Osteocyte (in vitro differentiated cells): ENCODE data around the gene FIBCD1. TPM values are rescaled to one million over a fixed set of nuclear protein-coding genes. Genes with fewer than 3 reads are reported as not detected.

Experiments
- DNase-seq: peaks from one replicate; pipeline ENCODE4 v3.0.0; 2021; ENCODE audit warnings: mixed read lengths; ENCODE audit not compliant: unreplicated experiment; ENCODE audit errors: extremely low spot score
- H3K27ac Mint-ChIP-seq: one replicate; pipeline ENCODE4 v1.8.0; 2021; ENCODE audit warnings: mild to moderate bottlenecking, mixed read lengths; ENCODE audit not compliant: unreplicated experiment
- H3K27me3 Mint-ChIP-seq: one replicate; pipeline ENCODE4 v1.8.0; 2021; ENCODE audit warnings: mixed read lengths; ENCODE audit not compliant: unreplicated experiment
- H3K36me3 Mint-ChIP-seq: one replicate; pipeline ENCODE4 v1.8.0; 2021; ENCODE audit warnings: mixed read lengths; ENCODE audit not compliant: unreplicated experiment
- H3K4me1 Mint-ChIP-seq: one replicate; pipeline ENCODE4 v1.8.0; 2021; ENCODE audit warnings: mixed read lengths; ENCODE audit not compliant: unreplicated experiment
- H3K4me3 Mint-ChIP-seq: one replicate; pipeline ENCODE4 v1.8.0; 2021; ENCODE audit warnings: mild to moderate bottlenecking, moderate library complexity, mixed read lengths; ENCODE audit not compliant: unreplicated experiment
- H3K9me3 Mint-ChIP-seq: one replicate; pipeline ENCODE4 v1.8.0; 2021; ENCODE audit warnings: mixed read lengths; ENCODE audit not compliant: unreplicated experiment
- CTCF ChIP-seq: fragments of 200-600 bp; sonication (generic); IDR thresholded peaks from 2 replicates; pipeline ENCODE4 v1.5.0; 2021; ENCODE audit warnings: antibody characterized with exemption, mild to moderate bottlenecking, moderate library complexity
- total RNA-seq: library from RNA; stranded (reverse); gene quantifications from 2 replicates; pipeline ENCODE4 v1.2.1, GENCODE V29; 2021

Gene FIBCD1
- total RNA-seq, 1 donor from 2014 or later: 18.2 TPM

GRCh38 chr9:130982636-130983358, 43.8 kb upstream of the FIBCD1 start:
- no peaks in the 10 kb centered on the region for H3K4me1 Mint-ChIP-seq
- no peak overlapping the region for H3K4me3 Mint-ChIP-seq
- no peak overlapping the region for H3K27ac Mint-ChIP-seq
- TF ChIP-seq CTCF: no peak
- peaks cover 20% of the 10 kb centered on the region for H3K27me3 Mint-ChIP-seq
- DNase-seq: no peak
- no peaks in the 10 kb centered on the region for H3K9me3 Mint-ChIP-seq
- H3K36me3 Mint-ChIP-seq: no peaks in the 10 kb centered on the region

GRCh38 chr9:130981756-130982137, 42.7 kb upstream of the FIBCD1 start:
- DNase-seq: no peak
- Mint-ChIP-seq H3K27ac (no peak overlapping the region), H3K4me1 (no peaks in the 10 kb centered on the region), H3K9me3 (no peaks in the 10 kb centered on the region), H3K27me3 (peaks cover 17% of the 10 kb centered on the region), H3K4me3 (no peak overlapping the region), H3K36me3 (no peaks in the 10 kb centered on the region)
- TF ChIP-seq CTCF: no peak

GRCh38 chr9:130981002-130981755, 42.1 kb upstream of the FIBCD1 start:
- peaks cover 17% of the 10 kb centered on the region for H3K27me3 Mint-ChIP-seq
- H3K9me3 Mint-ChIP-seq: no peaks in the 10 kb centered on the region
- H3K4me3 Mint-ChIP-seq: no peak overlapping the region
- DNase-seq: no peak
- no peak overlapping the region for H3K27ac Mint-ChIP-seq
- H3K4me1 Mint-ChIP-seq: no peaks in the 10 kb centered on the region
- no peak for TF ChIP-seq CTCF
- no peaks in the 10 kb centered on the region for H3K36me3 Mint-ChIP-seq

- Mint-ChIP-seq H3K27ac (no peak overlapping the region), H3K9me3 (no peaks in the 10 kb centered on the region), H3K4me3 (no peak overlapping the region), H3K36me3 (no peaks in the 10 kb centered on the region), H3K4me1 (no peaks in the 10 kb centered on the region), H3K27me3 (peaks cover 17% of the 10 kb centered on the region)
- DNase-seq: no peak
- TF ChIP-seq CTCF: no peak
Observed at GRCh38 chr9:130980526-130980925, 41.5 kb upstream of the FIBCD1 start.
